ENCODE measurements around the gene TSKU. TPM values are rescaled to one million over a fixed set of nuclear protein-coding genes. Genes with fewer than 3 reads are reported as not detected.

The TSKU gene, protein sequence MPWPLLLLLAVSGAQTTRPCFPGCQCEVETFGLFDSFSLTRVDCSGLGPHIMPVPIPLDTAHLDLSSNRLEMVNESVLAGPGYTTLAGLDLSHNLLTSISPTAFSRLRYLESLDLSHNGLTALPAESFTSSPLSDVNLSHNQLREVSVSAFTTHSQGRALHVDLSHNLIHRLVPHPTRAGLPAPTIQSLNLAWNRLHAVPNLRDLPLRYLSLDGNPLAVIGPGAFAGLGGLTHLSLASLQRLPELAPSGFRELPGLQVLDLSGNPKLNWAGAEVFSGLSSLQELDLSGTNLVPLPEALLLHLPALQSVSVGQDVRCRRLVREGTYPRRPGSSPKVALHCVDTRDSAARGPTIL
- total RNA-seq: 42.9 and 52.6 TPM in 2 replicates

DNA sequence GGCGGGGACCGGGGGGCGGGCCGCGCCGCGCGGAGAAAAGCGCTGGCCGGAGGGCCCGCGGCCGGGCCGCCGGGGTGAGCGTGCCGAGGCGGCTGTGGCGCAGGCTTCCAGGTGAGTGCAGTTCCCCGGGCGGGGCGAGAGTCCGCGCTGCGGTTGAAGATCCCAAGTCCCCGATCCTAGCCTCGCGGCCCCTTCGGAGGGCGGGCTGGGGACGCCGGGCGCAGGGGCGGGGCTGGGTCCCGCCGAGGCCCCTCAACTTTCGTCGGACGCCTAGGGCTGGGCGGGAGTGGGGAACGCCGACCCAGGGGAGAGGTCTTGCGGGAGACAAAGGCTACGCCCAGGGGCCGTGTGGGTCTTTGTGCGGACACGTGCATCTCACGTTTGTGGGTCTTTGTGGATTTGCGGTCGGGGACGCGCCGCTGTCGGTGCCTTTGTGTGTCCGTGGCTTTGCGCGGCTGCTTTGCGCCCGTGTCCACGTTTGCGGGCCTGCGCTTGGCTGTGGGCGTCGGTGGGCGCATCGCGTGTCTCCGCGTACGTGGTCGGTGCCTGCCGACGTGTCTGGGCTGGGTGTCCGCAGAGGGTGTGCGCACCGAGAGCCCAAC is at the start of gene TSKU:
TSKU (plus strand) TSS at position 63 of the 602 bp plus-strand sequence. CDS start 12,261 bp downstream, outside the sequence.

Other genes with a start within 250 kb of the TSKU start
- gene LRRC32, start 112.6 kb upstream of the TSKU start, total RNA-seq: 2.4 and 43.4 TPM in 2 replicates
- 10.6 and 14.3 TPM in 2 replicates for gene ACER3, start 77.6 kb downstream of the TSKU start, total RNA-seq